ENCODE measurements around the gene IPCEF1. TPM values are rescaled to one million over a fixed set of nuclear protein-coding genes. Genes with fewer than 3 reads are reported as not detected.

The IPCEF1 gene
- total RNA-seq, 1 experiment from 2014 or later, result 0.48 TPM

GRCh38 chr6:154377726-154378125 is 21.1 kb upstream of the IPCEF1 start:
- Histone ChIP-seq H3K79me2 (ENCODE audit: insufficient read depth, low read length) (no peaks in the 10 kb centered on the region), H3K14ac (ENCODE audit: insufficient read depth, low read length) (no peak overlapping the region), H3K79me1 (ENCODE audit: insufficient read depth, low read depth, low read length, poor library complexity, severe bottlenecking) (no peaks in the 10 kb centered on the region), H4K5ac (ENCODE audit: insufficient read length, low read depth, low read length) (no peak overlapping the region), H2BK20ac (ENCODE audit: low read depth, low read length, poor library complexity, severe bottlenecking) (no peak overlapping the region), H3T11ph (ENCODE audit: low read length) (no peak overlapping the region), H2BK5ac (ENCODE audit: insufficient read length, low read length) (no peak overlapping the region), H2BK12ac (ENCODE audit: insufficient read length, low read depth, low read length) (no peak overlapping the region), H3K9ac (ENCODE audit: extremely low read depth, insufficient read length, low read length) (no peak overlapping the region), H3K18ac (ENCODE audit: insufficient read length, low read depth, low read length) (no peak overlapping the region), H3K23ac (ENCODE audit: insufficient read length, low read depth, low read length) (no peak overlapping the region), H3K4me1 (ENCODE audit: insufficient read depth, low read length) (peaks cover 4% of the 10 kb centered on the region; the same call in 1 of the 2 replicates), H2AFZ (ENCODE audit: low read length) (no peak overlapping the region), H4K91ac (ENCODE audit: insufficient read length, low read depth, low read length) (no peak overlapping the region), H4K20me1 (ENCODE audit: control insufficient read depth, insufficient read depth, insufficient read length) (no peaks in the 10 kb centered on the region), H3K9me3 (ENCODE audit: control insufficient read depth, low read depth, low read length) (no peaks in the 10 kb centered on the region), H3K27me3 (ENCODE audit: insufficient read depth, low read length) (no peaks in the 10 kb centered on the region), H2BK15ac (ENCODE audit: low read depth, low read length) (no peak overlapping the region), H3K23me2 (ENCODE audit: insufficient read length, low read depth, low read length, poor library complexity, severe bottlenecking) (no peaks in the 10 kb centered on the region), H3K4ac (ENCODE audit: low read depth, low read length) (no peak overlapping the region), H2BK120ac (ENCODE audit: low read depth, low read length, poor library complexity, severe bottlenecking) (no peak overlapping the region), H3K27ac (ENCODE audit: insufficient read length, low read depth, low read length) (no peak overlapping the region), H3K4me2 (ENCODE audit: insufficient read depth, insufficient read length, low read length) (no peak overlapping the region), H3K56ac (ENCODE audit: insufficient read length, low read depth, low read length) (no peak overlapping the region), H4K8ac (replicated peaks; ENCODE audit: insufficient read length, low read depth, low read length) (no peak overlapping the region), H2AK5ac (ENCODE audit: insufficient read length, low read length) (no peak overlapping the region)
- TF ChIP-seq CTCF (conservative IDR thresholded peaks at IDR 0.05), result no peak
- WGBS (ENCODE audit: extremely low coverage, insufficient read length, low lambda C conversion rate), result no CpG with 5 or more reads among the region's 4 CpGs
- no peak for DNase-seq
- Mint-ChIP-seq H3K36me3 (ENCODE audit: insufficient read depth in 1 of 3, low read depth in 3 of 3) (no peaks in the 10 kb centered on the region), H3K9me3 (peaks cover 0 to 4% of the 10 kb centered on the region in 2 experiments; a peak in 2 of 5 replicates), H3K27ac (peak overlapping the region in 1 of 3 experiments; percentile 2; a peak in 1 of 7 replicates), H3K4me3 (no peak overlapping the region), H3K4me1 (peaks cover 6 to 13% of the 10 kb centered on the region in 2 experiments), H3K27me3 (ENCODE audit: low read depth) (no peaks in the 10 kb centered on the region)

All from H9 (cell line).